NCI-H2227 treated with DMSO at 0.1 percent for 48 hours (cell line): Measurements from ENCODE around the gene BBX.
"Not testable (repeated sequence)": the region's sequence is repeated elsewhere in the genome, so short reads cannot be mapped to it uniquely, and the experiment has no call there.

Source experiments
- DNase-seq: peaks from one replicate; lab custom pipeline; 2025; lab: John Stamatoyannopoulos, UW

BBX gene

GRCh38 chr3:107685383-107685782 lies 162.6 kb downstream of the BBX start:
- no peak for DNase-seq

GRCh38 chr3:107687056-107687581 lies 164.4 kb downstream of the BBX start:
- no peak for DNase-seq

GRCh38 chr3:107689355-107689754 lies 166.6 kb downstream of the BBX start:
- DNase-seq: no peak

- peak; percentile 11 for DNase-seq
Observed at GRCh38 chr3:107690522-107691138, 167.9 kb downstream of the BBX start.

- not testable (repeated sequence) for DNase-seq
Observed at GRCh38 chr3:107691984-107692383, 169.2 kb downstream of the BBX start.

- DNase-seq: not testable (repeated sequence)
Observed at GRCh38 chr3:107697348-107697747, 174.6 kb downstream of the BBX start.

- not testable (repeated sequence) for DNase-seq
Observed at GRCh38 chr3:107697855-107698254, 175.1 kb downstream of the BBX start.

GRCh38 chr3:107699682-107700081 lies 176.9 kb downstream of the BBX start:
- no peak for DNase-seq

GRCh38 chr3:107701299-107701698 lies 178.5 kb downstream of the BBX start:
- no peak for DNase-seq

- no peak for DNase-seq
Observed at GRCh38 chr3:107704477-107704876, 181.7 kb downstream of the BBX start.

- no peak for DNase-seq
Observed at GRCh38 chr3:107705046-107705445, 182.3 kb downstream of the BBX start.

- no peak for DNase-seq
Observed at GRCh38 chr3:107710851-107711250, 188.1 kb downstream of the BBX start.

GRCh38 chr3:107716734-107717133 lies 194.0 kb downstream of the BBX start:
- no peak for DNase-seq

GRCh38 chr3:107718547-107718946 lies 195.8 kb downstream of the BBX start:
- no peak for DNase-seq

GRCh38 chr3:107727102-107727501 lies 204.3 kb downstream of the BBX start:
- no peak for DNase-seq

- DNase-seq: no peak
Observed at GRCh38 chr3:107729686-107730085, 206.9 kb downstream of the BBX start.

- DNase-seq: no peak
Observed at GRCh38 chr3:107734317-107734716, 211.6 kb downstream of the BBX start.

- DNase-seq: no peak
Observed at GRCh38 chr3:107737914-107738313, 215.2 kb downstream of the BBX start.

- DNase-seq: no peak
Observed at GRCh38 chr3:107738486-107739183, 215.9 kb downstream of the BBX start.

GRCh38 chr3:107739227-107739626 lies 216.5 kb downstream of the BBX start:
- no peak for DNase-seq

GRCh38 chr3:107740992-107741896 lies 218.5 kb downstream of the BBX start:
- peak; percentile 5 for DNase-seq

- DNase-seq: no peak
Observed at GRCh38 chr3:107745354-107745753, 222.6 kb downstream of the BBX start.
